IMR-90 (cell line): ENCODE data around the gene AMOTL1.

Experiments used
- BHLHE40 ChIP-seq: fragments of 150-350 bp; IDR thresholded peaks from 2 replicates; pipeline ENCODE4 v1.6.1; 2016; ENCODE audit warnings: mild to moderate bottlenecking, low read depth, low read length
- CEBPB ChIP-seq: IDR thresholded peaks from 2 replicates; pipeline ENCODE4 v1.6.1; 2012; ENCODE audit warnings: low read depth, low read length, improper control_type of control experiment
- CHD1 ChIP-seq: IDR thresholded peaks from 2 replicates; pipeline ENCODE4 v1.6.1; 2012; ENCODE audit warnings: low read depth, low read length, improper control_type of control experiment
- CTCF ChIP-seq: conservative IDR thresholded peaks from 2 replicates; pipeline ENCODE4 v1.5.1; 2012; ENCODE audit warnings: mild to moderate bottlenecking, low read depth, low read length, improper control_type of control experiment
- POLR2A ChIP-seq: IDR thresholded peaks from 2 replicates; pipeline ENCODE4 v1.6.1; 2012; ENCODE audit warnings: mild to moderate bottlenecking, low read depth, low read length
- RAD21 ChIP-seq: IDR thresholded peaks from 2 replicates; pipeline ENCODE4 v1.6.1; 2012; ENCODE audit warnings: low read length, improper control_type of control experiment
- RFX5 ChIP-seq: IDR thresholded peaks from 2 replicates; pipeline ENCODE4 v1.8.0; 2012; ENCODE audit warnings: low read depth, mild to moderate bottlenecking, low read length, moderate library complexity

GRCh38 chr11:94773842-94774241 lies 5.7 kb downstream of the AMOTL1 start:
- TF ChIP-seq CTCF (no peak), CHD1 (no peak), RFX5 (no peak), RAD21 (no peak), POLR2A (no peak), CEBPB (no peak), BHLHE40 (no peak)
